ENCODE measurements around the gene ACTRT2.

DNA sequence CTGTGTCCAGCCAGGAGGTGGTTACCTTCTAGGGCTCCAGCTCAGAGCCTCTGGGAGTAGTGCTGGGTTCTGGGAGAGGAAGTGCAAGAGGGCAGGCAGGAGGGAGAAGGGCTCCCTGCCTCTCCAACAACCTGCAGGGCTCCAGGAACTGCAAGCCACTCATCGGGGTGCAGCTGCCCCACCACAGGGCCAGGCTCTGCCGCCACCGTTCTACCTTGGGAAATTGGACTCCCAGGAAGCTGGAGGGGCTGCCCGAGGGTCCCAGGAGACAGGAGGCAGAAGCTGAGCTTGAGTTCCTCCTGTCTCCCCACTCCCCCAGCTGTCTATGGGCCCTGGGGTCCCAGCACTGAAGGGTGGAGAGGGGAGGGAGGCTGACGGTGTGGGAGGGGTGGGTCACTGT lies 40.3 kb downstream of the ACTRT2 start:
- TF ChIP-seq, protein P1, sequence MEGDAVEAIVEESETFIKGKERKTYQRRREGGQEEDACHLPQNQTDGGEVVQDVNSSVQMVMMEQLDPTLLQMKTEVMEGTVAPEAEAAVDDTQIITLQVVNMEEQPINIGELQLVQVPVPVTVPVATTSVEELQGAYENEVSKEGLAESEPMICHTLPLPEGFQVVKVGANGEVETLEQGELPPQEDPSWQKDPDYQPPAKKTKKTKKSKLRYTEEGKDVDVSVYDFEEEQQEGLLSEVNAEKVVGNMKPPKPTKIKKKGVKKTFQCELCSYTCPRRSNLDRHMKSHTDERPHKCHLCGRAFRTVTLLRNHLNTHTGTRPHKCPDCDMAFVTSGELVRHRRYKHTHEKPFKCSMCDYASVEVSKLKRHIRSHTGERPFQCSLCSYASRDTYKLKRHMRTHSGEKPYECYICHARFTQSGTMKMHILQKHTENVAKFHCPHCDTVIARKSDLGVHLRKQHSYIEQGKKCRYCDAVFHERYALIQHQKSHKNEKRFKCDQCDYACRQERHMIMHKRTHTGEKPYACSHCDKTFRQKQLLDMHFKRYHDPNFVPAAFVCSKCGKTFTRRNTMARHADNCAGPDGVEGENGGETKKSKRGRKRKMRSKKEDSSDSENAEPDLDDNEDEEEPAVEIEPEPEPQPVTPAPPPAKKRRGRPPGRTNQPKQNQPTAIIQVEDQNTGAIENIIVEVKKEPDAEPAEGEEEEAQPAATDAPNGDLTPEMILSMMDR (conservative IDR thresholded peaks at IDR 0.05 in 1 of 2, IDR thresholded peaks at IDR 0.05 in 1 of 2; ENCODE audit: extremely low read depth in 1 of 2, insufficient read depth in 1 of 2, low read depth in 1 of 2, low read length in 2 of 2) = no peak
- no peak for TF ChIP-seq EZH2 (IDR thresholded peaks at IDR 0.05; ENCODE audit: borderline replicate concordance, low read length)
